ENCODE data around the gene AKT1. TPM values are rescaled to one million over a fixed set of nuclear protein-coding genes. Genes with fewer than 3 reads are reported as not detected.

The AKT1 gene
- total and polyA plus RNA-seq, 2 of the 4 experiments (the other 2 are of a cell fraction) = 193 to 221 TPM

GRCh38 chr14:104741803-104742251 is 53.7 kb downstream of the AKT1 start:
- Histone ChIP-seq H2AFZ (replicated peaks; ENCODE audit: low read length, poor library complexity) (peak overlapping the region; percentile 52), H4K8ac (ENCODE audit: low read depth in 2 of 2, low read length in 2 of 2) (no peak overlapping the region), H2BK120ac (ENCODE audit: low read depth, low read length) (no peak overlapping the region), H2BK5ac (ENCODE audit: low read depth, low read length, poor library complexity, severe bottlenecking) (no peak overlapping the region), H2AK5ac (ENCODE audit: low read depth, low read length) (peak overlapping the region; percentile 64), H3K4me1 (ENCODE audit: control insufficient read depth, insufficient read depth, low read length) (peaks cover 17% of the 10 kb centered on the region), H2AK9ac (replicated peaks; ENCODE audit: low read depth, low read length, poor library complexity) (no peak overlapping the region), H2BK20ac (ENCODE audit: low read depth, low read length) (no peak overlapping the region), H3K36me3 (ENCODE audit: control insufficient read depth, insufficient read depth, low read length) (peaks cover 13% of the 10 kb centered on the region), H3K9ac (ENCODE audit: low read depth, low read length) (no peak overlapping the region), H4K91ac (ENCODE audit: insufficient read depth, low read depth, low read length) (no peak overlapping the region), H3K14ac (replicated peaks; ENCODE audit: low read depth, low read length) (no peak overlapping the region), H3K9me3 (ENCODE audit: control insufficient read depth, insufficient read depth, low read length) (no peaks in the 10 kb centered on the region), H3K23ac (ENCODE audit: low read depth, low read length) (no peak overlapping the region), H3K9me1 (ENCODE audit: insufficient read depth, low read length) (peaks cover 16% of the 10 kb centered on the region), H3K4me3 (ENCODE audit: insufficient read depth, low read depth, low read length) (no peak overlapping the region), H3K4me2 (ENCODE audit: low read depth, low read length) (no peak overlapping the region), H3K56ac (ENCODE audit: extremely low read depth, insufficient read depth, low read length) (no peak overlapping the region), H4K5ac (ENCODE audit: low read depth, low read length) (no peak overlapping the region), H3K4ac (ENCODE audit: low read depth, low read length) (no peak overlapping the region), H3K27ac (ENCODE audit: insufficient read depth, low read length) (no peak overlapping the region), H4K20me1 (ENCODE audit: insufficient read depth, low read length) (no peaks in the 10 kb centered on the region), H3K79me1 (ENCODE audit: low read depth in 1 of 2, low read length in 2 of 2) (no peaks in the 10 kb centered on the region), H2BK15ac (ENCODE audit: low read depth, low read length) (no peak overlapping the region), H3K27me3 (ENCODE audit: control insufficient read depth, insufficient read depth, low read length) (no peaks in the 10 kb centered on the region), H3K18ac (ENCODE audit: low read depth, low read length) (no peak overlapping the region)
- no peak for ATAC-seq (ENCODE audit: low read depth)
- intact Hi-C loops (cut with micrococcal nuclease) (no loop called here), in situ Hi-C loops (cut with MboI; ENCODE audit: low sequenced_read_pairs) (no loop called here), dilution Hi-C loops (cut with HindIII; ENCODE audit: low sequenced_read_pairs, unreplicated experiment) (no loop called here)
- POLR2A ChIA-PET (ENCODE audit: unreplicated experiment) = no interaction called here
- CTCF ChIA-PET = no interaction called here
- TF ChIP-seq RAD21 (IDR thresholded peaks at IDR 0.05; ENCODE audit: low read length) (no peak), CTCF (conservative IDR thresholded peaks at IDR 0.05; ENCODE audit: low read depth, low read length) (no peak), ELK1 (IDR thresholded peaks at IDR 0.05; ENCODE audit: borderline replicate concordance, low read depth, low read length) (no peak)
- WGBS, 2 experiments (ENCODE audit: extremely low coverage in 2 of 2, insufficient read length in 1 of 2) = 100% methylated on average over 8 of the region's 23 CpGs; no CpG with 5 or more reads in 1 of the 2 experiments
- BruUV-seq (replicated peaks) = no TSS peak
- no peak for DNase-seq
